Esophagus squamous epithelium (tissue), 4 donors: ENCODE data around the gene PIGV.

ENCODE experiments used
- CTCF ChIP-seq, 6 experiments: fragments of 450-650 bp in 4 of 6; fragments of 200-600 bp in 2 of 6; sonication (generic) in 2 of 6; IDR thresholded peaks; one replicate each; pipeline ENCODE4 v1.5.1; 2016 to 2019; ENCODE audit warnings: antibody characterized with exemption in 6 of 6, mild to moderate bottlenecking in 4 of 6, moderate library complexity in 4 of 6
- POLR2A ChIP-seq, 4 donors: fragments of 450-650 bp; IDR thresholded peaks; one replicate each; pipeline ENCODE4 v1.6.1; 2017; ENCODE audit warnings: antibody characterized with exemption in 4 of 4, mild to moderate bottlenecking in 4 of 4, moderate library complexity in 3 of 4

GRCh38 chr1:26780344-26780957 is 7.3 kb upstream of the PIGV start:
- TF ChIP-seq CTCF (IDR thresholded peaks at IDR 0.05) (no peak), POLR2A (IDR thresholded peaks at IDR 0.05) (no peak)
